Adipocyte (in vitro differentiated cells): ENCODE results near the gene GRIK2.
"Not testable (repeated sequence)": the region's sequence is repeated elsewhere in the genome, so short reads cannot be mapped to it uniquely, and the experiment has no call there.

ENCODE experiments used
- DNase-seq: peaks from one replicate; pipeline ENCODE4 v3.0.0-alpha.2; 2015; ENCODE audit warnings: low read depth
- H3K27me3 ChIP-seq: replicated peaks from 2 replicates; pipeline ENCODE4 v1.7.0; 2013; ENCODE audit warnings: mild to moderate bottlenecking, low read length, moderate library complexity; ENCODE audit not compliant: control insufficient read depth, insufficient read depth
- H3K36me3 ChIP-seq: 2 replicates; pipeline ENCODE4 v1.7.0; 2013; ENCODE audit warnings: low read length, mild to moderate bottlenecking, moderate library complexity; ENCODE audit not compliant: control insufficient read depth, insufficient read depth, severe bottlenecking
- H3K4me1 ChIP-seq: 2 replicates; pipeline ENCODE4 v1.7.0; 2013; ENCODE audit warnings: mild to moderate bottlenecking, low read length, moderate library complexity; ENCODE audit not compliant: control insufficient read depth, insufficient read depth
- H3K4me3 ChIP-seq: 2 replicates; pipeline ENCODE4 v1.7.0; 2013; ENCODE audit warnings: mild to moderate bottlenecking, low read length, moderate library complexity
- H3K9ac ChIP-seq: 2 replicates; pipeline ENCODE4 v1.7.0; 2013; ENCODE audit warnings: mild to moderate bottlenecking, low read length, moderate library complexity
- H3K9me3 ChIP-seq: 2 replicates; pipeline ENCODE4 v1.7.0; 2013; ENCODE audit warnings: mild to moderate bottlenecking, low read length, moderate library complexity; ENCODE audit not compliant: control insufficient read depth

GRIK2 gene

DNA sequence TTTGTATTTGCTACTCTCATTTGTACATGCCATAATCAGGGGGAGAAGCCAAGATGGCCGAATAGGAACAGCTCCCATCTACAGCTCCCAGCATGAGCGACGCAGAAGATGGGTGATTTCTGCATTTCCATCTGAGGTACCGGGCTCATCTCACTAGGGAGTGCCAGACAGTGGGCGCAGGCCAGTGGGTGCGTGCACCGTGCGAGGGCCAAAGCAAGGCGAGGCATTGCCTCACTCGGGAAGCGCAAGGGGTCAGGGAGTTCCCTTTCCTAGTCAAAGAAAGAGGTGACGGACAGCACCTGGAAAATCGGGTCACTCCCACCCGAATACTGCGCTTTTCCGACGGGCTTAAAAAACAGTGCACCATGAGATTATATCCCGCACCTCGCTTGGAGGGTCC lies 694.7 kb downstream of the GRIK2 start:
- not testable (repeated sequence) for H3K9ac ChIP-seq, H3K36me3 ChIP-seq, H3K27me3 ChIP-seq, H3K4me1 ChIP-seq, DNase-seq, H3K4me3 ChIP-seq, H3K9me3 ChIP-seq

DNA sequence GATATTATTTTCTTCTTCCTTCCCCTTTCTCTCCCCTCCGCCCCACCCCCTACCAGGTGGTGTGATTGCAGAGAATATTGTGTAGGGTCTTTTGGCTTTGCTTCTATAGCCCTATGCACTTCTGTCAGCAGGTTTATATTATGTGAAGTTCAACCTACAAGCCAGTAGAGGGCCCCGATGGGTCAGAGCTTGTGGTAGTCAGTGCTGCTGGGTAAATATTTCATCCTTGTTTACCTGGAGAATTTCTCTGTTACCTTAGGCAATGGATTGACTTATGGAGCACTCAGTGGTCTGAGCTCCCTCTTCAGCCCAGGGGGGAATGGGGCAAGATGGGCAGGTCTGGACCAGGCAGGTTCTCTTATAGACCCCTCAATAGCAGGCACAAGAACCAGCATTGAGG lies 720.9 kb downstream of the GRIK2 start:
- H3K9ac ChIP-seq, result no peak overlapping the region
- no peak for DNase-seq
- H3K9me3 ChIP-seq, result no peaks in the 10 kb centered on the region
- H3K4me1 ChIP-seq, result no peaks in the 10 kb centered on the region
- H3K27me3 ChIP-seq, result no peaks in the 10 kb centered on the region
- H3K36me3 ChIP-seq, result no peaks in the 10 kb centered on the region
- H3K4me3 ChIP-seq, result no peak overlapping the region

- H3K27me3 ChIP-seq, result no peaks in the 10 kb centered on the region
- no peaks in the 10 kb centered on the region for H3K9me3 ChIP-seq
- no peaks in the 10 kb centered on the region for H3K4me1 ChIP-seq
- H3K9ac ChIP-seq, result no peak overlapping the region
- no peaks in the 10 kb centered on the region for H3K36me3 ChIP-seq
- no peak overlapping the region for H3K4me3 ChIP-seq
- no peak for DNase-seq
These were observed 722.4 kb downstream of the GRIK2 start for GRCh38 chr6:102115911-102116310.

- Histone ChIP-seq H3K36me3 (no peaks in the 10 kb centered on the region), H3K4me3 (no peak overlapping the region)
These were observed 724.5 kb downstream of the GRIK2 start for GRCh38 chr6:102118034-102118433.

More at GRCh38 chr6:102118034-102118433, 724.5 kb downstream of the GRIK2 start:
- Histone ChIP-seq H3K4me1 (no peaks in the 10 kb centered on the region), H3K27me3 (no peaks in the 10 kb centered on the region), H3K9me3 (no peaks in the 10 kb centered on the region), H3K9ac (no peak overlapping the region)
- no peak for DNase-seq
